Measurements from ENCODE around the gene COL1A2. TPM values are rescaled to one million over a fixed set of nuclear protein-coding genes. Genes with fewer than 3 reads are reported as not detected.
A peak's percentile ranks its signal among the peaks of the same experiment; 100 is the strongest.

COL1A2 gene
- total RNA-seq, 1 donor from 2014 or later: 2,734 TPM

DNA sequence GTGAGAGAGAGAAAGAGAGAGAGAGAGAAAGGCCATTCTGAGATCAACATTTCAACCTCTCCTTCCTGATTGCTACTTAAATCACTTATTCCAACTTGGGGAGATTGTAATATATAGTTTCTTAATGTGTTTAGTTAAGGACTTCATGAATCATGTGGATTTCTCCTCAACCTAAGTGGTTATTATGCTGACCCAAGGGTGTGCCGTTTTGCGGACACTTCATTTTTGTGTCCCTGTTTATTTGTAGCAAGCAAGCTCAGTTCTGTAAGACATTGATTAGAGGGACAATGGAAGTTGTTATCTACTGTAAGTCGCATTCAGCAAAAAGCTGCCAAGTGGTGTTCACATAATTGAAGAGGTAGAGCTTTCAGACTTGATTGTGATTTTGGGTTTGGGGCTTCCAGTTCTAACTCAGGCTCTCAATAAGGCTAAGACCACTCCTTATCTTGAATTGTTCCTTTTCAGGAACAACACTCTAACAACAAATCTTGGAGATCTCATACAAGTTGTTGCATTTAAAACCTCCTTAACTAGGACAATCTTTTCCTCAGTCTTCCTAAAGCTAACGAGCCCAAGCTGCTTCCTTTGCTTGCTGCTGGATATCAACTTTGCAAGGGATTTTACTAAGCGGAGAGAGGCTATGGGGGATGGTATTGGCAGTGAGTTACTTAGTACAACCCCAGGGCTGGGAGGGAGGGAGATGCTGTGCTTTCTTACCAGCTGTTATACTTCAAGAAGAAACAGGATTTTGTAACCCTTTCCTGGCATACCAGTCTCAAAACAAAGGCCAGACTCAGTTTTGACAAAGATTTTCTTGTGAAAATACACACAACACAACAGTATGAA lies 19.8 kb upstream of the COL1A2 start:
- peak overlapping the region; percentile 47 for H3K4me3 Mint-ChIP-seq
- H3K9me3 Mint-ChIP-seq: peaks cover 12% of the 10 kb centered on the region
- peak overlapping the region; percentile 98 for H3K27ac Mint-ChIP-seq
- H3K36me3 Mint-ChIP-seq: peaks cover 4% of the 10 kb centered on the region
- DNase-seq (ENCODE audit: low spot score in 2 of 2, unreplicated experiment in 2 of 2): peak in 1 of 2 experiments; percentile 26
- TF ChIP-seq, protein P1, sequence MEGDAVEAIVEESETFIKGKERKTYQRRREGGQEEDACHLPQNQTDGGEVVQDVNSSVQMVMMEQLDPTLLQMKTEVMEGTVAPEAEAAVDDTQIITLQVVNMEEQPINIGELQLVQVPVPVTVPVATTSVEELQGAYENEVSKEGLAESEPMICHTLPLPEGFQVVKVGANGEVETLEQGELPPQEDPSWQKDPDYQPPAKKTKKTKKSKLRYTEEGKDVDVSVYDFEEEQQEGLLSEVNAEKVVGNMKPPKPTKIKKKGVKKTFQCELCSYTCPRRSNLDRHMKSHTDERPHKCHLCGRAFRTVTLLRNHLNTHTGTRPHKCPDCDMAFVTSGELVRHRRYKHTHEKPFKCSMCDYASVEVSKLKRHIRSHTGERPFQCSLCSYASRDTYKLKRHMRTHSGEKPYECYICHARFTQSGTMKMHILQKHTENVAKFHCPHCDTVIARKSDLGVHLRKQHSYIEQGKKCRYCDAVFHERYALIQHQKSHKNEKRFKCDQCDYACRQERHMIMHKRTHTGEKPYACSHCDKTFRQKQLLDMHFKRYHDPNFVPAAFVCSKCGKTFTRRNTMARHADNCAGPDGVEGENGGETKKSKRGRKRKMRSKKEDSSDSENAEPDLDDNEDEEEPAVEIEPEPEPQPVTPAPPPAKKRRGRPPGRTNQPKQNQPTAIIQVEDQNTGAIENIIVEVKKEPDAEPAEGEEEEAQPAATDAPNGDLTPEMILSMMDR (IDR thresholded peaks at IDR 0.05; ENCODE audit: unreplicated experiment): no peak
- peaks cover 46% of the 10 kb centered on the region for H3K4me1 Mint-ChIP-seq
- H3K27me3 Mint-ChIP-seq (ENCODE audit: low read depth): no peaks in the 10 kb centered on the region

DNA sequence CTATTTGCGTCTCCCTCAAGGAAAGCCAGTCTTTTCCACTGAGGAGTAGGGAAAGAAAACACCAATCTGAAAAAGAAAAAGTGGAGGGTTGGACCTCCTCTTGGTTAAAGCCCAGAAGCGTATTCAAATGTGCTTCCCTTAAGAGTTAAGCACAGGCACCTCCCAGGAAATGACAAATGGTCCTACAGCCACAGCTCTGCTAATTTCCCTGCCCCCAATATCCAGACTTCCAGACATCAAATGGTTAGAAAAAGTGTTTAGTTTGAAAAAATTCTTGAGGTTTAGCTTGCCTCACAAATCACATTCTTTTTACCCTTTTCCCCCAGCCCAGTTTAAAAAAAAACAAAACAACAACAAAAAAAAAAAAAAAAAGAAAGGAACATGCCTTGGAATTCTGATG lies 19.0 kb upstream of the COL1A2 start:
- Mint-ChIP-seq H3K4me1 (peaks cover 43% of the 10 kb centered on the region), H3K9me3 (peaks cover 12% of the 10 kb centered on the region), H3K36me3 (peaks cover 4% of the 10 kb centered on the region), H3K27ac (peak overlapping the region; percentile 98), H3K27me3 (ENCODE audit: low read depth) (no peaks in the 10 kb centered on the region), H3K4me3 (peak overlapping the region; percentile 47)
- TF ChIP-seq, protein P1 (IDR thresholded peaks at IDR 0.05; ENCODE audit: unreplicated experiment): no peak
- no peak for DNase-seq (ENCODE audit: low spot score in 2 of 2, unreplicated experiment in 2 of 2)

DNA sequence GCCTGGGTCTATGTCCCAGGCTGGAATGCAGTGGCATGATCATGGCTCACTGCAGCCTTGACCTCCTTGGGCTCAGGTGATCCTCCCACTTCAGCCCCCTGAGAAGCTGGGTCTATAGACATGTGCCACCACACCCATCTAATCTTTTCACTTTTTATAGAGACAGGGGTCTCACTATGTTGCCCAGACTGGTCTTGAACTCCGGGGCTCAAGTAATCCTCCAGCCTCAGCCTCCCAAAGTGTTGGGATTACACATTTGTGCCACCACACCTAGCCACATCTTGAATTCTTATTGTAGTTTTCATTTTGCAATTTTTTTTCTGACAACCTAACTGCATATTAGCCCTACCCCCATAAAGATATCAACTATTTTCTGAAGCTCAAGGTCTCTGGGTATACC lies 18.4 kb upstream of the COL1A2 start:
- peaks cover 4% of the 10 kb centered on the region for H3K36me3 Mint-ChIP-seq
- TF ChIP-seq, protein P1 (IDR thresholded peaks at IDR 0.05; ENCODE audit: unreplicated experiment): no peak
- no peak overlapping the region for H3K4me3 Mint-ChIP-seq
- DNase-seq (ENCODE audit: low spot score in 2 of 2, unreplicated experiment in 2 of 2): no peak
- no peaks in the 10 kb centered on the region for H3K27me3 Mint-ChIP-seq (ENCODE audit: low read depth)
- H3K9me3 Mint-ChIP-seq: peaks cover 12% of the 10 kb centered on the region
- peak overlapping the region; percentile 90 for H3K27ac Mint-ChIP-seq
- H3K4me1 Mint-ChIP-seq: peaks cover 43% of the 10 kb centered on the region

DNA sequence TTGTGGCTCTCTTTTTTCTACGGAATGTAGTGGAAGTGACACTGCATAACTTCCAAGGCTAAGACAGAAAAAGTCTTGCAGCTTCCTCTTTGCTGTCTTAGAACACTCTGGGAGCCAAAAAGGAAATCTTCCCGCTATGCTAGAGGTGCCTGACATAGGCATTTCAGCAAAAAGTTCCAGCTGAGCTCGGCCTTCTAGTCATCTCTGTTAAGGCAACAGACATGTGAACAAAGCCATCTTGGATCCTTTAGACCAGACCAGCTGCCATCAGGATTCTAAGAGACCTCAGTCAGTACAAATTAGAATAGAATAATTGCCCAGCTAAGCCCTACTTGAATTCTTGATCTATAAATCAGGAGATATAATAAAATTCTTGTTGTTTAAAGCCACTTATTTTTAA lies 16.3 kb upstream of the COL1A2 start:
- no peaks in the 10 kb centered on the region for H3K27me3 Mint-ChIP-seq (ENCODE audit: low read depth)
- H3K4me1 Mint-ChIP-seq: peaks cover 39% of the 10 kb centered on the region
- no peak overlapping the region for H3K27ac Mint-ChIP-seq
- H3K4me3 Mint-ChIP-seq: no peak overlapping the region
- TF ChIP-seq, protein P1 (IDR thresholded peaks at IDR 0.05; ENCODE audit: unreplicated experiment): no peak
- peaks cover 3% of the 10 kb centered on the region for H3K9me3 Mint-ChIP-seq
- H3K36me3 Mint-ChIP-seq: no peaks in the 10 kb centered on the region
- no peak for DNase-seq (ENCODE audit: low spot score in 2 of 2, unreplicated experiment in 2 of 2)

DNA sequence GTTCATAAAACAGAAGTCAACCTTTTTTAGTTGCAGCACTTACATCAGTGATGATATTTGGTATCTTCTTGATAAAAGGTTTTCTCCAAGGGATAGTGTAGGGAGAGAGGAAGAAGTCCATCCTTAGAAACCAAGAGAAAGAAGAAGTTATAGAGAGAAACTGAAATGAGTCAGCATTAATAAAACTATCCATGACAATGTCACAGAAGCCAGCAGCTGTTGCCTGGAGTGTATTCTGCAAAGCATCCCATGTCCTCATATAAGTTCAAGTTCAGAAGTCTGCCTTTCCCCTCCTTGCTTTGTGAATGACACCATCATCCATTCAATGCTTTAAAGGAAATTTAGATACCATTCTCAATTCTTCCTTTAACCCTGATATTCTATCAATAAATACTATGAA lies 14.4 kb upstream of the COL1A2 start:
- H3K4me1 Mint-ChIP-seq: peaks cover 22% of the 10 kb centered on the region
- no peak overlapping the region for H3K4me3 Mint-ChIP-seq
- no peaks in the 10 kb centered on the region for H3K27me3 Mint-ChIP-seq (ENCODE audit: low read depth)
- DNase-seq (ENCODE audit: low spot score in 2 of 2, unreplicated experiment in 2 of 2): no peak
- H3K36me3 Mint-ChIP-seq: no peaks in the 10 kb centered on the region
- H3K9me3 Mint-ChIP-seq: no peaks in the 10 kb centered on the region
- no peak overlapping the region for H3K27ac Mint-ChIP-seq
- TF ChIP-seq, protein P1 (IDR thresholded peaks at IDR 0.05; ENCODE audit: unreplicated experiment): no peak
